ENCODE measurements around the gene CCDC15. TPM values are rescaled to one million over a fixed set of nuclear protein-coding genes. Genes with fewer than 3 reads are reported as not detected.
"Not testable (repeated sequence)": the region's sequence is repeated elsewhere in the genome, so short reads cannot be mapped to it uniquely, and the experiment has no call there.

The CCDC15 gene
- total RNA-seq, 1 donor from 2014 or later, result 4.0 TPM

GRCh38 chr11:125022551-125022950 is 68.5 kb downstream of the CCDC15 start:
- Mint-ChIP-seq H3K4me1 (ENCODE audit: low read depth) (peaks cover 6% of the 10 kb centered on the region), H3K4me3 (ENCODE audit: low read depth) (no peak overlapping the region), H3K36me3 (ENCODE audit: insufficient read depth) (no peaks in the 10 kb centered on the region), H3K27ac (no peak overlapping the region), H3K9me3 (ENCODE audit: low read depth) (no peaks in the 10 kb centered on the region), H3K27me3 (no peaks in the 10 kb centered on the region)
- no peak for DNase-seq (ENCODE audit: low spot score, unreplicated experiment)
- TF ChIP-seq, protein P1, sequence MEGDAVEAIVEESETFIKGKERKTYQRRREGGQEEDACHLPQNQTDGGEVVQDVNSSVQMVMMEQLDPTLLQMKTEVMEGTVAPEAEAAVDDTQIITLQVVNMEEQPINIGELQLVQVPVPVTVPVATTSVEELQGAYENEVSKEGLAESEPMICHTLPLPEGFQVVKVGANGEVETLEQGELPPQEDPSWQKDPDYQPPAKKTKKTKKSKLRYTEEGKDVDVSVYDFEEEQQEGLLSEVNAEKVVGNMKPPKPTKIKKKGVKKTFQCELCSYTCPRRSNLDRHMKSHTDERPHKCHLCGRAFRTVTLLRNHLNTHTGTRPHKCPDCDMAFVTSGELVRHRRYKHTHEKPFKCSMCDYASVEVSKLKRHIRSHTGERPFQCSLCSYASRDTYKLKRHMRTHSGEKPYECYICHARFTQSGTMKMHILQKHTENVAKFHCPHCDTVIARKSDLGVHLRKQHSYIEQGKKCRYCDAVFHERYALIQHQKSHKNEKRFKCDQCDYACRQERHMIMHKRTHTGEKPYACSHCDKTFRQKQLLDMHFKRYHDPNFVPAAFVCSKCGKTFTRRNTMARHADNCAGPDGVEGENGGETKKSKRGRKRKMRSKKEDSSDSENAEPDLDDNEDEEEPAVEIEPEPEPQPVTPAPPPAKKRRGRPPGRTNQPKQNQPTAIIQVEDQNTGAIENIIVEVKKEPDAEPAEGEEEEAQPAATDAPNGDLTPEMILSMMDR (IDR thresholded peaks at IDR 0.05; ENCODE audit: unreplicated experiment), result no peak

DNA sequence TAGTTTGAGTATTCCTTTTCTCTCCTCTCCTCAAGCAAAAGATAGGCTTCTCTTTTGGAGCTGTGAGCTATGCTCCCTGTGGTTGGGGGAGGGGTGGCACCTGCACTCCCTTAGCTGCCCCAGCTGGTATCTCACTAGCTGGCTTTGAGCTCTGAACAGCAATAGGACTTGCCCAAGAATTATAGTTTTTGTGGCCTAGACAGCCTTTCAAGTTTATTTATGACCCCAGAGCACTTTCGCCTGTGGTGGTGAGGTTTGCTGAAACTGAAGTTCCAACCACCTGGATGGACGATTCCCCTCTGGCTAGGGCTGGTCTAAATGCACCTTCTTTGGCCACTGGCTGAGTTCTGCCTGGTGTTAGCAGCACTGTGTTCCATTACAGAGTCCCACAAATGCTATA is 72.0 kb downstream of the CCDC15 start:
- H3K4me1 Mint-ChIP-seq (ENCODE audit: low read depth), result peaks cover under 1% of the 10 kb centered on the region
- H3K9me3 Mint-ChIP-seq (ENCODE audit: low read depth), result peaks cover 11% of the 10 kb centered on the region
- H3K36me3 Mint-ChIP-seq (ENCODE audit: insufficient read depth), result peaks cover 7% of the 10 kb centered on the region
- no peaks in the 10 kb centered on the region for H3K27me3 Mint-ChIP-seq
- H3K4me3 Mint-ChIP-seq (ENCODE audit: low read depth), result no peak overlapping the region
- H3K27ac Mint-ChIP-seq, result no peak overlapping the region
- no peak for DNase-seq (ENCODE audit: low spot score, unreplicated experiment)
- TF ChIP-seq, protein P1 (IDR thresholded peaks at IDR 0.05; ENCODE audit: unreplicated experiment), result no peak

GRCh38 chr11:125029431-125029830 is 75.4 kb downstream of the CCDC15 start:
- Mint-ChIP-seq H3K36me3 (ENCODE audit: insufficient read depth) (peaks cover 11% of the 10 kb centered on the region), H3K9me3 (ENCODE audit: low read depth) (peaks cover 17% of the 10 kb centered on the region)
- DNase-seq (ENCODE audit: low spot score, unreplicated experiment); H3K27me3 Mint-ChIP-seq; H3K27ac Mint-ChIP-seq; H3K4me3 Mint-ChIP-seq (ENCODE audit: low read depth); H3K4me1 Mint-ChIP-seq (ENCODE audit: low read depth): not testable (repeated sequence)

DNA sequence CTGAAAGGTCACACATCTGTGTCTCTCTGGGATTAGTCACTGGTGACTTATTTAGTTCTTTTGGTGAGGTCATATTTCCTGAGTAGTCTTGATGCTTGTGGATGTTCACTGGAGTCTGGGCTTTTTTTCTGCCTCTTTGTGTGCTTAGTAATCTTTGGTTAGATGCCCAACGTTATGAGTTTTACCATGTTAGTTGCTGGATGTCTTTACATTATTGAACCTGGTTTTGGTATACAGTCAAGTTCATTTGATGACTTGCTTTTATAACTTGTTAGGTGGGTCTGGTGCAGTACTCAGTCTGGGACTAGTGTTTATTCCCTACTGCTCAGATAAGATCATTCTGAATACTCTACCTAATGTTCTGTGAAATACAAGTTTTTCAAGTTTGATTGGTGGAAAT is 82.9 kb downstream of the CCDC15 start:
- H3K27me3 Mint-ChIP-seq, result no peaks in the 10 kb centered on the region
- H3K4me3 Mint-ChIP-seq (ENCODE audit: low read depth), result no peak overlapping the region
- TF ChIP-seq, protein P1 (IDR thresholded peaks at IDR 0.05; ENCODE audit: unreplicated experiment), result no peak
- no peak for DNase-seq (ENCODE audit: low spot score, unreplicated experiment)
- H3K27ac Mint-ChIP-seq, result no peak overlapping the region
- H3K9me3 Mint-ChIP-seq (ENCODE audit: low read depth), result peaks cover 9% of the 10 kb centered on the region
- peaks cover 5% of the 10 kb centered on the region for H3K36me3 Mint-ChIP-seq (ENCODE audit: insufficient read depth)
- H3K4me1 Mint-ChIP-seq (ENCODE audit: low read depth), result no peaks in the 10 kb centered on the region

DNA sequence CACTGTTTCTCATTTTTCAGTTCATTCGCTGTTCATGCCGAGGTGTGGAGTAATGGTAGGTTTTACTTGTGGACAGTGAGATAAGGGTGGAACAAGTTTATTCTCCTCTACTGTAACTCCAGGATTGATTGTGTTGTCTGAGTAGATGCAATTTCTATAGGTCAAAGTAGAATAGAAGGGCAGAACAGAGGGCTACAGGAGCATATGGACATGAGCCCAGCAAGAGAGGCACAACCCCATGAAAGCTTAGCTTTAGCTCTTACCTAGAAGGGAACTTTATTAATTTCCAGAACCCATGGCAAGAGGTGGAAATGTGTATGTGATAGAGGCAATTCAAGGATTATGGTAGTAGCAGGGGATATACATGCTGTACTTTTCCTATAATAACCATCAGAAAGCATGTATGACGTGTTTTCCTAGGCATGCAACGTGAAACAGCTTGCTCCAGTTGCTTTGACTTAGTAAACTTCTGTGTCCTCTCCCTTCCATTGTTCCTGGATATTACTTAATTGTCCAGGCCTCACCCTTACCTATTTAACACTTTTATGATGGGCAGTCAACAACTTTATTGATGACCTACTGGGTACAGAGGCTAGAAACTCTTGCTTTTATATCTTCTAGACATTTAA is 95.3 kb downstream of the CCDC15 start:
- TF ChIP-seq, protein P1 (IDR thresholded peaks at IDR 0.05; ENCODE audit: unreplicated experiment), result no peak

GRCh38 chr11:125052047-125052446 is 98.0 kb downstream of the CCDC15 start:
- TF ChIP-seq, protein P1 (IDR thresholded peaks at IDR 0.05; ENCODE audit: unreplicated experiment), result no peak
- no peaks in the 10 kb centered on the region for H3K27me3 Mint-ChIP-seq
- H3K9me3 Mint-ChIP-seq (ENCODE audit: low read depth), result no peaks in the 10 kb centered on the region
- H3K27ac Mint-ChIP-seq, result no peak overlapping the region
- no peaks in the 10 kb centered on the region for H3K36me3 Mint-ChIP-seq (ENCODE audit: insufficient read depth)
- H3K4me3 Mint-ChIP-seq (ENCODE audit: low read depth), result no peak overlapping the region
- no peak for DNase-seq (ENCODE audit: low spot score, unreplicated experiment)
- peaks cover 2% of the 10 kb centered on the region for H3K4me1 Mint-ChIP-seq (ENCODE audit: low read depth)

More for the DNA sequence above, 95.3 kb downstream of the CCDC15 start:
- no peak overlapping the region for H3K27ac Mint-ChIP-seq
- no peaks in the 10 kb centered on the region for H3K27me3 Mint-ChIP-seq
- H3K4me3 Mint-ChIP-seq (ENCODE audit: low read depth), result no peak overlapping the region
- H3K36me3 Mint-ChIP-seq (ENCODE audit: insufficient read depth), result peaks cover 5% of the 10 kb centered on the region
- no peak for DNase-seq (ENCODE audit: low spot score, unreplicated experiment)
- H3K9me3 Mint-ChIP-seq (ENCODE audit: low read depth), result peaks cover 5% of the 10 kb centered on the region
- H3K4me1 Mint-ChIP-seq (ENCODE audit: low read depth), result no peaks in the 10 kb centered on the region
